Measurements from ENCODE around the gene OR10H3.

The OR10H3 gene

DNA sequence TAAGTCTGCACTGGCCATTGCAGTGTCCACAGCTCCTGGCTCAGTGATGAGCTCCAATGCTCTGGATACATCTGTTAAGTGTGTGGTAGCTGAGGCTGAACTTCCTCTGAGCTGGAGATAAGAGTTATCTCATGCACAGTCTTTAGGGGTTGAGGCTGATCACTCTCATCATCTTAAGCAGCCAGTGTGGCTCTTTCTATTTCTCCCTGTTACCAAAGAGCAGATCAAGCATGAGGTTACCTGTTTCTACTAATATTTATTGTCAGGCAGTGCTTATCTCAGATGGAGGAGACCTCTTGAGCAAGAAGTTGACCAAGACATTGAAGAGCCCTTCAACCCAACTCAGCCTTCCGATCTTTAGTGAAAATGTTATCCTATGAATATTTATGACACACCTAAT, 16.5 kb upstream of the OR10H3 start:
- TF ChIP-seq, protein P1, sequence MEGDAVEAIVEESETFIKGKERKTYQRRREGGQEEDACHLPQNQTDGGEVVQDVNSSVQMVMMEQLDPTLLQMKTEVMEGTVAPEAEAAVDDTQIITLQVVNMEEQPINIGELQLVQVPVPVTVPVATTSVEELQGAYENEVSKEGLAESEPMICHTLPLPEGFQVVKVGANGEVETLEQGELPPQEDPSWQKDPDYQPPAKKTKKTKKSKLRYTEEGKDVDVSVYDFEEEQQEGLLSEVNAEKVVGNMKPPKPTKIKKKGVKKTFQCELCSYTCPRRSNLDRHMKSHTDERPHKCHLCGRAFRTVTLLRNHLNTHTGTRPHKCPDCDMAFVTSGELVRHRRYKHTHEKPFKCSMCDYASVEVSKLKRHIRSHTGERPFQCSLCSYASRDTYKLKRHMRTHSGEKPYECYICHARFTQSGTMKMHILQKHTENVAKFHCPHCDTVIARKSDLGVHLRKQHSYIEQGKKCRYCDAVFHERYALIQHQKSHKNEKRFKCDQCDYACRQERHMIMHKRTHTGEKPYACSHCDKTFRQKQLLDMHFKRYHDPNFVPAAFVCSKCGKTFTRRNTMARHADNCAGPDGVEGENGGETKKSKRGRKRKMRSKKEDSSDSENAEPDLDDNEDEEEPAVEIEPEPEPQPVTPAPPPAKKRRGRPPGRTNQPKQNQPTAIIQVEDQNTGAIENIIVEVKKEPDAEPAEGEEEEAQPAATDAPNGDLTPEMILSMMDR (conservative IDR thresholded peaks at IDR 0.05), result no peak
- TF ChIP-seq ZFX (IDR thresholded peaks at IDR 0.05), result no peak
- no peak overlapping the region for H3K27ac ChIP-seq

- H3K27ac ChIP-seq, result no peak overlapping the region
- TF ChIP-seq, protein P1 (conservative IDR thresholded peaks at IDR 0.05), result no peak
- TF ChIP-seq ZFX (IDR thresholded peaks at IDR 0.05), result no peak
Observed at GRCh38 chr19:15722956-15723355, 14.8 kb upstream of the OR10H3 start.

DNA sequence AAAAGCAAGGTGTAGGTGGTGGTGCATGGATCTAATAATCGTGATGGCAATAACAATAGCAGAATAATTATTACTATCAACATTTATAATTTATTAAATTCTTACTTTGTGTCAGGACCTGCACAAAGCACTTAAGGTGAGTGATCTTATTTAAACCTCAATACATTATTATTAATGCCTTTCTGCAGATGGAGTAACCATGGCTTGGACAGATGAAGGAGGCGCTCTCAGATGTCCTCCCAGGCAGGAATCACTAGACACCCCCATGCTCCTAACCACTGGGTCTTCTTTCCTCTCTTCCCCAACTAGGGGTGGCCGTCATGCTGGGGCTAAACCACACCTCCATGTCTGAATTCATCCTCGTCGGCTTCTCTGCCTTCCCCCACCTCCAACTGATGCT, 10.1 kb upstream of the OR10H3 start, which contains the start of gene OR10H2:
Gene OR10H2 (plus strand): TSS at position 301 of the 400 bp plus-strand sequence. CDS start 20 bp downstream, at position 321.
- no peak within 1 kb of the TSS for H3K27ac ChIP-seq
- TF ChIP-seq, protein P1 (conservative IDR thresholded peaks at IDR 0.05), result no peak
- TF ChIP-seq ZFX (IDR thresholded peaks at IDR 0.05), result no peak

DNA sequence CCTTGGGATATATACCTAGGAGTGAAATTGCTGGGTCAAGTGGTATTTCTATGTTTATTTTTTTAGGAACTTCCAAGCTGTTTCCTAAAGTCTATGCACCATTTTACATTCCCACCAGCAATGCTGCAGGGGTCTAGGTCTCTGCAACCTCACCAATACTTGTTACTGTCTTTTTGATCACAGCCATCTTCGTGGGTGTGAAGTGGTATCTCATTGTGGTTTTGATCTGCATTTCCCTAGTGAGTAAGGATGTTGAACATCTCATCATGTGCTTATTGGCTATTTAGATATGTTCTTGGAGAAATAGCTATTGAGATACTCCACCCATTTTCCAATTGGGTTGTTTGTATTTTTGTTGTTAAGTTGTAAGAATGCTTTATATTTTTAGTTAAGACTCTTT, 7.2 kb upstream of the OR10H3 start:
- no peak overlapping the region for H3K27ac ChIP-seq
- no peak for TF ChIP-seq ZFX (IDR thresholded peaks at IDR 0.05)
- TF ChIP-seq, protein P1 (conservative IDR thresholded peaks at IDR 0.05), result no peak

DNA sequence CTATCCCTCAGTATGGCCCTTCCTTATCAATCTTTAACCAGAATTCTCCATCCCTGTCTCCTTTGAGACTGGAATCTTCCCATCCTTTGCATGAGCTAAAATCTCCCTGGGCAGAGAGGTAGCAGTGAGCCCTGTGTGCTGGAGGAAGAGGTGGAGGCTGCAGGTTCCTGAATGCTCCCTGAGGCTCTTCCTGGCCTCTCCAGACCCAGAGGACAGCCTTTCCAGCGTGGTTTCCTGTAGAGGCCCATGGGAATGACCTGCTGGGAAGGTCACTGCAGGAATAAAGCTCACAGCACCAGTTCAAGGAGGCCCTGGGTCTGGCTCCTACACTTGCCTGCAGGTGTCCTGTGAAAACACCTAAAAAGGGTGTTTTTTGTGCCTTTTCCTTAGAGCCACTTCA, 5.4 kb upstream of the OR10H3 start:
- H3K27ac ChIP-seq, result no peak overlapping the region
- TF ChIP-seq, protein P1 (conservative IDR thresholded peaks at IDR 0.05), result no peak
- no peak for TF ChIP-seq ZFX (IDR thresholded peaks at IDR 0.05)

GRCh38 chr19:15733895-15734294, 3.9 kb upstream of the OR10H3 start:
- no peak for TF ChIP-seq ZFX (IDR thresholded peaks at IDR 0.05)
- TF ChIP-seq, protein P1 (conservative IDR thresholded peaks at IDR 0.05), result no peak
- H3K27ac ChIP-seq, result no peak overlapping the region

DNA sequence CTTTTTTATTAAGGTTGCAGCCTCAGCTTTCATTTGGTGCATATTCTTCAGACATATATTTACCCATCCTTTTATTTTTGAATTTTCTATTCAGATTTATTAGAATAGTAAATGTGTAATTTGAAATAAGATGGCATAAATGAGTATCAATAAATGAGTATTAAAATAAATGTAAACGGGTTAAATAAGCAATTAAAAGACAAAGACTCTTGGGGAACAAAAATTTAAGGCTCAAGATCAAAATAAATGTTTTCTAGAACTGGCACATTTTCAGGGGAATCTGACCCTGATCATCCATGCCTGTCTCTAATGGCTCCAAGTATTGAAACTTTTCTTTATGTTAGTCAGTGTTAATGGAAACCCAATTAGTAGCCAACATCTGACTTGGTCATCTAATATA, 3.0 kb downstream of the OR10H3 start:
- H3K27ac ChIP-seq, result no peak overlapping the region
- TF ChIP-seq, protein P1 (conservative IDR thresholded peaks at IDR 0.05), result no peak
- TF ChIP-seq ZFX (IDR thresholded peaks at IDR 0.05), result no peak
